Activated CD8-positive, alpha-beta memory T cell treated with anti-CD3 and anti-CD28 coated beads for 24 hours (primary cell): ENCODE results near the gene DPP4.
"Not testable (repeated sequence)": the region's sequence is repeated elsewhere in the genome, so short reads cannot be mapped to it uniquely, and the experiment has no call there.

Source experiments
- DNase-seq: peaks from one replicate; pipeline ENCODE4 v3.0.0-alpha.2; 2020

DPP4 gene

GRCh38 chr2:162056796-162057399, 17.1 kb downstream of the DPP4 start:
- DNase-seq: no peak

GRCh38 chr2:162053808-162054155, 20.2 kb downstream of the DPP4 start:
- no peak for DNase-seq

- DNase-seq: no peak
Observed at GRCh38 chr2:162053066-162053807, 20.8 kb downstream of the DPP4 start.

- DNase-seq: no peak
Observed at GRCh38 chr2:162050513-162050961, 23.5 kb downstream of the DPP4 start.

- DNase-seq: not testable (repeated sequence)
Observed at GRCh38 chr2:162049089-162049488, 24.9 kb downstream of the DPP4 start.

- DNase-seq: no peak
Observed at GRCh38 chr2:162044586-162044985, 29.4 kb downstream of the DPP4 start.

- no peak for DNase-seq
Observed at GRCh38 chr2:162043132-162043531, 30.9 kb downstream of the DPP4 start.

GRCh38 chr2:162041485-162041884, 32.5 kb downstream of the DPP4 start:
- DNase-seq: no peak

GRCh38 chr2:162038725-162039124, 35.3 kb downstream of the DPP4 start:
- no peak for DNase-seq

- no peak for DNase-seq
Observed at GRCh38 chr2:162037886-162038285, 36.1 kb downstream of the DPP4 start.

- no peak for DNase-seq
Observed at GRCh38 chr2:162037028-162037795, 36.8 kb downstream of the DPP4 start.

- DNase-seq: no peak
Observed at GRCh38 chr2:162035981-162036380, 38.0 kb downstream of the DPP4 start.

- DNase-seq: no peak
Observed at GRCh38 chr2:162030363-162031190, 43.4 kb downstream of the DPP4 start.

- no peak for DNase-seq
Observed at GRCh38 chr2:162029287-162029901, 44.6 kb downstream of the DPP4 start.

- no peak for DNase-seq
Observed at GRCh38 chr2:162028511-162028910, 45.5 kb downstream of the DPP4 start.

- DNase-seq: no peak
Observed at GRCh38 chr2:162025121-162025911, 48.7 kb downstream of the DPP4 start.

- DNase-seq: no peak
Observed at GRCh38 chr2:162022290-162022945, 51.6 kb downstream of the DPP4 start.

- no peak for DNase-seq
Observed at GRCh38 chr2:162021516-162022058, 52.4 kb downstream of the DPP4 start.

GRCh38 chr2:162018530-162018929, 55.5 kb downstream of the DPP4 start:
- no peak for DNase-seq

- DNase-seq: no peak
Observed at GRCh38 chr2:162017233-162017632, 56.8 kb downstream of the DPP4 start.

GRCh38 chr2:162016080-162016479, 57.9 kb downstream of the DPP4 start:
- DNase-seq: no peak
